COLO668 (cell line): ENCODE data around the gene CYP4Z1.
A peak's percentile ranks its signal among the peaks of the same experiment; 100 is the strongest.
"Not testable (repeated sequence)": the region's sequence is repeated elsewhere in the genome, so short reads cannot be mapped to it uniquely, and the experiment has no call there.

Experiments used
- DNase-seq: peaks from one replicate; lab custom pipeline; 2025; ENCODE audit not compliant: unreplicated experiment; lab: John Stamatoyannopoulos, UW

The CYP4Z1 gene

GRCh38 chr1:47126997-47127396 lies 60.0 kb downstream of the CYP4Z1 start:
- not testable (repeated sequence) for DNase-seq

GRCh38 chr1:47128221-47128620 lies 61.2 kb downstream of the CYP4Z1 start:
- DNase-seq, result no peak

- not testable (repeated sequence) for DNase-seq
These were observed 61.8 kb downstream of the CYP4Z1 start for GRCh38 chr1:47128854-47129253.

- DNase-seq, result not testable (repeated sequence)
These were observed 62.6 kb downstream of the CYP4Z1 start for GRCh38 chr1:47129489-47130230.

GRCh38 chr1:47132665-47133064 lies 65.6 kb downstream of the CYP4Z1 start:
- not testable (repeated sequence) for DNase-seq

GRCh38 chr1:47137198-47137597 lies 70.2 kb downstream of the CYP4Z1 start, which contains the start of gene CYP4A22:
CYP4A22 (plus strand) TSS chr1:47137441; CDS start chr1:47137486, 45 bp downstream.
- no peak for DNase-seq

- no peak for DNase-seq
These were observed 71.0 kb downstream of the CYP4Z1 start for GRCh38 chr1:47137925-47138615.

- not testable (repeated sequence) for DNase-seq
These were observed 73.3 kb downstream of the CYP4Z1 start for GRCh38 chr1:47140358-47140757.

- DNase-seq, result not testable (repeated sequence)
These were observed 76.6 kb downstream of the CYP4Z1 start for GRCh38 chr1:47143654-47144053.

- DNase-seq, result not testable (repeated sequence)
These were observed 79.5 kb downstream of the CYP4Z1 start for GRCh38 chr1:47146495-47146894.

- DNase-seq, result no peak
These were observed 80.2 kb downstream of the CYP4Z1 start for GRCh38 chr1:47147047-47147785.

- peak; percentile 92 for DNase-seq
These were observed 82.1 kb downstream of the CYP4Z1 start for GRCh38 chr1:47149162-47149561.

- DNase-seq, result not testable (repeated sequence)
These were observed 89.4 kb downstream of the CYP4Z1 start for GRCh38 chr1:47156457-47156856.

GRCh38 chr1:47157957-47158356 lies 90.9 kb downstream of the CYP4Z1 start:
- not testable (repeated sequence) for DNase-seq

- no peak for DNase-seq
These were observed 93.7 kb downstream of the CYP4Z1 start for GRCh38 chr1:47160716-47161115.

GRCh38 chr1:47161298-47162040 lies 94.4 kb downstream of the CYP4Z1 start:
- DNase-seq, result no peak

- no peak for DNase-seq
These were observed 97.5 kb downstream of the CYP4Z1 start for GRCh38 chr1:47164552-47164951.
